Spleen (tissue), 7 donors: ENCODE data around the gene TMEM139.

ENCODE experiments used
- CTCF ChIP-seq, 11 experiments: fragments of 200-600 bp in 7 of 11; fragments of 450-650 bp in 4 of 11; sonication (generic) in 4 of 11; IDR thresholded peaks in 8 of 11; conservative IDR thresholded peaks in 3 of 11; 1 replicate in 7 of 11; 2 replicates in 4 of 11; pipeline versions ENCODE4 v1.4.0 to v1.8.0; 2016 to 2021; ENCODE audit warnings: antibody characterized with exemption in 11 of 11, inconsistent platforms in 4 of 11, mild to moderate bottlenecking in 1 of 11
- POLR2A ChIP-seq, 3 donors: fragments of 450-650 bp; IDR thresholded peaks; one replicate each; pipeline ENCODE4 v1.5.1; 2017; ENCODE audit warnings: antibody characterized with exemption in 3 of 3, mild to moderate bottlenecking in 1 of 3
- POLR2AphosphoS5 ChIP-seq, 3 donors: sonication (generic); formaldehyde crosslinking; IDR thresholded peaks; one replicate each; pipeline ENCODE4 v1.5.1; 2017; ENCODE audit warnings: antibody characterized with exemption in 3 of 3
- donor health status: DM: no; HTN: no; CAD: no; lungs with moderate emphysema.
- donor health status: DM: no; HTN: no; CAD: no.
- donor health status: DM: no; HTN: no; CAD: no.

- no peak for TF ChIP-seq CTCF (IDR thresholded peaks at IDR 0.05 in 8 of 11, conservative IDR thresholded peaks at IDR 0.05 in 3 of 11)
- TF ChIP-seq POLR2A (IDR thresholded peaks at IDR 0.05) = no peak
- TF ChIP-seq POLR2AphosphoS5 (IDR thresholded peaks at IDR 0.05) = no peak
These were observed 13.5 kb upstream of the TMEM139 start for GRCh38 chr7:143271240-143271639.
